IMR-90 (cell line): ENCODE data around the gene GDPD5. TPM values are rescaled to one million over a fixed set of nuclear protein-coding genes. Genes with fewer than 3 reads are reported as not detected.

Experiments
- ATAC-seq: fragments of 200-7000 bp; cut with Tn5 transposase; 2 replicates; pipeline ENCODE4 v1.9.1; 2020; ENCODE audit warnings: low read depth, mild to moderate bottlenecking, moderate library complexity
- BruUV-seq: library from RNA; stranded (reverse); fragments of 400-500 nt; replicated peaks from 2 replicates; lab custom pipeline; 2021; lab: Mats Ljungman, UMichigan
- CTCF ChIA-PET: fragments of 300-600 bp; formaldehyde crosslinking; extraction: SDS; loops from one replicate; lab custom pipeline; 2021; ENCODE audit warnings: antibody characterized with exemption; lab: Yijun Ruan, JAX
- POLR2A ChIA-PET: fragments of 300-600 bp; sonication (Branson Sonifier 250); formaldehyde crosslinking; loops from one replicate; lab custom pipeline; 2022; ENCODE audit warnings: antibody characterized with exemption; ENCODE audit not compliant: unreplicated experiment; lab: Charles Lee
- DNase-seq: peaks from one replicate; pipeline ENCODE4 v3.0.0; 2013
- H2AFZ ChIP-seq: replicated peaks from 2 replicates; pipeline ENCODE3; 2013; ENCODE audit warnings: low read length, mild to moderate bottlenecking; ENCODE audit not compliant: poor library complexity
- H2AK5ac ChIP-seq: 2 replicates; pipeline ENCODE4 v1.6.1; 2013; ENCODE audit warnings: low read depth, low read length, inconsistent platforms
- H2AK9ac ChIP-seq: replicated peaks from 2 replicates; pipeline ENCODE3; 2013; ENCODE audit warnings: mild to moderate bottlenecking, low read depth, low read length, moderate library complexity; ENCODE audit not compliant: poor library complexity
- H2BK120ac ChIP-seq: 2 replicates; pipeline ENCODE4 v1.6.1; 2013; ENCODE audit warnings: low read depth, low read length, inconsistent platforms
- H2BK15ac ChIP-seq: 3 replicates; pipeline ENCODE4 v1.6.1; 2013; ENCODE audit warnings: low read depth, low read length, inconsistent platforms
- H2BK20ac ChIP-seq: 2 replicates; pipeline ENCODE4 v1.6.1; 2013; ENCODE audit warnings: low read depth, mild to moderate bottlenecking, inconsistent platforms, low read length, moderate library complexity
- H2BK5ac ChIP-seq: 2 replicates; pipeline ENCODE4 v1.6.1; 2013; ENCODE audit warnings: mild to moderate bottlenecking, low read depth, low read length, inconsistent platforms; ENCODE audit not compliant: poor library complexity, severe bottlenecking
- H3K14ac ChIP-seq: replicated peaks from 2 replicates; pipeline ENCODE4 v1.6.1; 2013; ENCODE audit warnings: low read depth, low read length, inconsistent platforms
- H3K18ac ChIP-seq: 2 replicates; pipeline ENCODE4 v1.6.1; 2013; ENCODE audit warnings: low read depth, low read length, control low read depth
- H3K23ac ChIP-seq: 2 replicates; pipeline ENCODE4 v1.6.1; 2013; ENCODE audit warnings: low read depth, low read length, inconsistent platforms
- H3K27ac ChIP-seq: 2 replicates; pipeline ENCODE4 v1.5.1; 2013; ENCODE audit warnings: mild to moderate bottlenecking, control low read depth, low read length; ENCODE audit not compliant: insufficient read depth
- H3K27me3 ChIP-seq: 2 replicates; pipeline ENCODE4 v1.6.1; 2013; ENCODE audit warnings: low read length; ENCODE audit not compliant: control insufficient read depth, insufficient read depth
- H3K36me3 ChIP-seq: 2 replicates; pipeline ENCODE4 v1.6.1; 2013; ENCODE audit warnings: low read length, mixed read lengths; ENCODE audit not compliant: control insufficient read depth, insufficient read depth
- H3K4ac ChIP-seq: 2 replicates; pipeline ENCODE4 v1.6.1; 2013; ENCODE audit warnings: low read depth, low read length, inconsistent platforms
- H3K4me1 ChIP-seq: 2 replicates; pipeline ENCODE4 v1.6.1; 2013; ENCODE audit warnings: low read length, mixed read lengths; ENCODE audit not compliant: control insufficient read depth, insufficient read depth
- H3K4me2 ChIP-seq: 2 replicates; pipeline ENCODE4 v1.6.1; 2013; ENCODE audit warnings: low read depth, mild to moderate bottlenecking, control low read depth, low read length, moderate library complexity
- H3K4me3 ChIP-seq: 2 replicates; pipeline ENCODE4 v1.5.1; 2013; ENCODE audit warnings: low read depth, mild to moderate bottlenecking, control low read depth, low read length, moderate library complexity; ENCODE audit not compliant: insufficient read depth
- H3K56ac ChIP-seq: 2 replicates; pipeline ENCODE4 v1.6.1; 2013; ENCODE audit warnings: low read length, inconsistent platforms; ENCODE audit not compliant: insufficient read depth; ENCODE audit errors: extremely low read depth
- H3K79me1 ChIP-seq, 2 experiments: 2 replicates each; pipeline ENCODE4 v1.6.1; 2013; ENCODE audit warnings: low read length in 2 of 2, inconsistent platforms in 1 of 2, low read depth in 1 of 2
- H3K9ac ChIP-seq: 2 replicates; pipeline ENCODE4 v1.6.1; 2013; ENCODE audit warnings: low read depth, low read length, control low read depth
- H3K9me1 ChIP-seq: 2 replicates; pipeline ENCODE4 v1.6.1; 2013; ENCODE audit warnings: low read length, inconsistent platforms; ENCODE audit not compliant: insufficient read depth
- H3K9me3 ChIP-seq: 2 replicates; pipeline ENCODE4 v1.6.1; 2013; ENCODE audit warnings: low read length; ENCODE audit not compliant: control insufficient read depth, insufficient read depth
- H4K20me1 ChIP-seq: 2 replicates; pipeline ENCODE4 v1.6.1; 2013; ENCODE audit warnings: low read length, inconsistent platforms; ENCODE audit not compliant: insufficient read depth
- H4K5ac ChIP-seq: 2 replicates; pipeline ENCODE4 v1.6.1; 2013; ENCODE audit warnings: mild to moderate bottlenecking, low read depth, low read length, control low read depth
- H4K8ac ChIP-seq, 2 experiments: 2 replicates each; pipeline ENCODE4 v1.6.1; 2013; ENCODE audit warnings: low read depth in 2 of 2, low read length in 2 of 2, control low read depth in 1 of 2, inconsistent platforms in 1 of 2
- H4K91ac ChIP-seq: 2 replicates; pipeline ENCODE4 v1.6.1; 2013; ENCODE audit warnings: low read depth, low read length, inconsistent platforms; ENCODE audit not compliant: insufficient read depth
- BHLHE40 ChIP-seq: fragments of 150-350 bp; IDR thresholded peaks from 2 replicates; pipeline ENCODE4 v1.6.1; 2016; ENCODE audit warnings: mild to moderate bottlenecking, low read depth, low read length
- CEBPB ChIP-seq: IDR thresholded peaks from 2 replicates; pipeline ENCODE4 v1.6.1; 2012; ENCODE audit warnings: low read depth, low read length, improper control_type of control experiment
- CHD1 ChIP-seq: IDR thresholded peaks from 2 replicates; pipeline ENCODE4 v1.6.1; 2012; ENCODE audit warnings: low read depth, low read length, improper control_type of control experiment
- ELK1 ChIP-seq: fragments of 150-350 bp; IDR thresholded peaks from 2 replicates; pipeline ENCODE4 v1.6.1; 2016; ENCODE audit warnings: low read depth, mild to moderate bottlenecking, low read length, moderate library complexity, borderline replicate concordance
- FOS ChIP-seq: fragments of 150-350 bp; IDR thresholded peaks from 2 replicates; pipeline ENCODE4 v1.6.1; 2016; ENCODE audit warnings: low read depth, low read length
- MAFK ChIP-seq: IDR thresholded peaks from 2 replicates; pipeline ENCODE4 v1.6.1; 2012; ENCODE audit warnings: low read depth, low read length, improper control_type of control experiment
- MAZ ChIP-seq: IDR thresholded peaks from 2 replicates; pipeline ENCODE4 v1.6.1; 2012; ENCODE audit warnings: low read depth, mild to moderate bottlenecking, low read length, improper control_type of control experiment, moderate library complexity, borderline replicate concordance
- MXI1 ChIP-seq: IDR thresholded peaks from 2 replicates; pipeline ENCODE4 v1.6.1; 2012; ENCODE audit warnings: low read depth, mild to moderate bottlenecking, low read length, moderate library complexity, borderline replicate concordance
- NFE2L2 ChIP-seq: fragments of 150-350 bp; IDR thresholded peaks from 2 replicates; pipeline ENCODE4 v1.6.1; 2016; ENCODE audit warnings: low read depth, mild to moderate bottlenecking, low read length
- POLR2A ChIP-seq: IDR thresholded peaks from 2 replicates; pipeline ENCODE4 v1.6.1; 2012; ENCODE audit warnings: mild to moderate bottlenecking, low read depth, low read length
- RAD21 ChIP-seq: IDR thresholded peaks from 2 replicates; pipeline ENCODE4 v1.6.1; 2012; ENCODE audit warnings: low read length, improper control_type of control experiment
- RCOR1 ChIP-seq: IDR thresholded peaks from 2 replicates; pipeline ENCODE4 v1.6.1; 2012; ENCODE audit warnings: mild to moderate bottlenecking, low read length, improper control_type of control experiment; ENCODE audit not compliant: insufficient replicate concordance
- RFX5 ChIP-seq: IDR thresholded peaks from 2 replicates; pipeline ENCODE4 v1.8.0; 2012; ENCODE audit warnings: low read depth, mild to moderate bottlenecking, low read length, moderate library complexity
- SMC3 ChIP-seq: fragments of 150-350 bp; IDR thresholded peaks from 2 replicates; pipeline ENCODE4 v1.6.1; 2016; ENCODE audit warnings: low read depth, mild to moderate bottlenecking, antibody characterized with exemption, low read length, moderate library complexity
- USF2 ChIP-seq: fragments of 150-350 bp; IDR thresholded peaks from 2 replicates; pipeline ENCODE4 v1.6.1; 2017; ENCODE audit warnings: mild to moderate bottlenecking, antibody characterized with exemption, low read length, low read depth
- WGBS, 2 experiments: methylation state at CpG; one replicate each; pipeline versions ENCODE4 v1.1.5 to v1.1.7; 2013; ENCODE audit warnings: missing lambda C conversion rate in 2 of 2; ENCODE audit not compliant: insufficient read length in 1 of 2; ENCODE audit errors: extremely low coverage in 2 of 2; 5-methylcytosine and 5-hydroxymethylcytosine counted together
- dilution Hi-C: fragments of 300-500 bp; cut with HindIII; formaldehyde crosslinking; loops from one replicate; pipeline ENCODE4 v1.14.3; 2018; ENCODE audit warnings: low sequenced_read_pairs; ENCODE audit not compliant: unreplicated experiment
- in situ Hi-C: fragments of 300-500 bp; cut with MboI; formaldehyde crosslinking; loops from 3 replicates; pipeline ENCODE4 v1.14.3; 2019; ENCODE audit warnings: low sequenced_read_pairs, inconsistent platforms, mixed read lengths
- intact Hi-C: fragments of 100-400 bp; cut with micrococcal nuclease; formaldehyde crosslinking; loops from 2 replicates; pipeline ENCODE4 v1.10.0; 2022
- polyA plus RNA-seq, 3 experiments: library from polyadenylated mRNA; depleted of rRNA; stranded (reverse); fragments of >200 nt; gene quantifications; 2 replicates each; pipeline ENCODE4 v1.2.3, GENCODE V29; 2012; ENCODE audit warnings: low replicate concordance in 1 of 3
- total RNA-seq: library from RNA; depleted of rRNA; stranded (reverse); fragments of >200 nt; gene quantifications from 2 replicates; pipeline ENCODE4 v1.2.3, GENCODE V29; 2012
- TF ChIP-seq, protein P1 (sequence below): conservative IDR thresholded peaks from 2 replicates; pipeline ENCODE4 v1.5.1; 2012; ENCODE audit warnings: mild to moderate bottlenecking, low read depth, low read length, improper control_type of control experiment

GDPD5 gene
- total and polyA plus RNA-seq, 2 of the 4 experiments (the other 2 are of a cell fraction), result 2.0 to 7.9 TPM

GRCh38 chr11:75566763-75567279, 41.1 kb upstream of the GDPD5 start:
- in situ Hi-C loops, result no loop called here
- Histone ChIP-seq H3K4me2 (no peak overlapping the region), H3K23ac (no peak overlapping the region), H3K9ac (no peak overlapping the region), H2BK120ac (no peak overlapping the region), H3K27ac (no peak overlapping the region), H3K36me3 (peaks cover 69% of the 10 kb centered on the region), H3K14ac (no peak overlapping the region), H3K9me3 (no peaks in the 10 kb centered on the region), H2BK5ac (no peak overlapping the region), H2BK15ac (no peak overlapping the region), H3K4me1 (peaks cover 19% of the 10 kb centered on the region), H4K8ac (no peak overlapping the region), H2AK5ac (no peak overlapping the region), H2AK9ac (no peak overlapping the region), H3K9me1 (no peaks in the 10 kb centered on the region; the same call in 1 of the 2 replicates), H4K20me1 (peaks cover 96% of the 10 kb centered on the region), H3K4ac (no peak overlapping the region), H3K4me3 (no peak overlapping the region), H2BK20ac (no peak overlapping the region), H4K5ac (no peak overlapping the region), H4K91ac (no peak overlapping the region), H2AFZ (no peak overlapping the region), H3K56ac (no peak overlapping the region), H3K27me3 (no peaks in the 10 kb centered on the region), H3K18ac (no peak overlapping the region), H3K79me1 (peaks cover 30 to 70% of the 10 kb centered on the region in 2 experiments)
- TF ChIP-seq USF2 (no peak), MAZ (no peak), MXI1 (no peak), BHLHE40 (no peak), RFX5 (no peak), SMC3 (no peak), CHD1 (no peak), RCOR1 (no peak), FOS (no peak), RAD21 (no peak), MAFK (no peak), POLR2A (no peak), NFE2L2 (no peak), ELK1 (no peak), CEBPB (no peak)
- TF ChIP-seq, protein P1, sequence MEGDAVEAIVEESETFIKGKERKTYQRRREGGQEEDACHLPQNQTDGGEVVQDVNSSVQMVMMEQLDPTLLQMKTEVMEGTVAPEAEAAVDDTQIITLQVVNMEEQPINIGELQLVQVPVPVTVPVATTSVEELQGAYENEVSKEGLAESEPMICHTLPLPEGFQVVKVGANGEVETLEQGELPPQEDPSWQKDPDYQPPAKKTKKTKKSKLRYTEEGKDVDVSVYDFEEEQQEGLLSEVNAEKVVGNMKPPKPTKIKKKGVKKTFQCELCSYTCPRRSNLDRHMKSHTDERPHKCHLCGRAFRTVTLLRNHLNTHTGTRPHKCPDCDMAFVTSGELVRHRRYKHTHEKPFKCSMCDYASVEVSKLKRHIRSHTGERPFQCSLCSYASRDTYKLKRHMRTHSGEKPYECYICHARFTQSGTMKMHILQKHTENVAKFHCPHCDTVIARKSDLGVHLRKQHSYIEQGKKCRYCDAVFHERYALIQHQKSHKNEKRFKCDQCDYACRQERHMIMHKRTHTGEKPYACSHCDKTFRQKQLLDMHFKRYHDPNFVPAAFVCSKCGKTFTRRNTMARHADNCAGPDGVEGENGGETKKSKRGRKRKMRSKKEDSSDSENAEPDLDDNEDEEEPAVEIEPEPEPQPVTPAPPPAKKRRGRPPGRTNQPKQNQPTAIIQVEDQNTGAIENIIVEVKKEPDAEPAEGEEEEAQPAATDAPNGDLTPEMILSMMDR, result no peak
- no peak for DNase-seq
- no peak for ATAC-seq
- intact Hi-C loops, result no loop called here
- ChIA-PET POLR2A (interaction anchor here (0.5 to 3.9 kb wide), 3 partner anchors 8 to 17 kb away, joined by 6 to 27 read pairs (median 7); no protein-coding TSS in a partner anchor), CTCF (interaction anchor here (0.9 to 1.7 kb wide), 2 partner anchors 12 to 102 kb away, joined by 3 to 4 read pairs; partner anchors contain the start of gene MAP6)
- dilution Hi-C loops, result no loop called here
- no TSS peak for BruUV-seq
- WGBS, 2 experiments, result 98% methylated on average over 11 of the region's 34 CpGs; no CpG with 5 or more reads in 1 of the 2 experiments
